ENCODE data around the gene CD48. TPM values are rescaled to one million over a fixed set of nuclear protein-coding genes. Genes with fewer than 3 reads are reported as not detected.

Gene CD48
- total RNA-seq, 1 donor from 2014 or later = not detected

GRCh38 chr1:160637821-160638539, 73.6 kb downstream of the CD48 start:
- Mint-ChIP-seq H3K27me3 (ENCODE audit: unreplicated experiment) (no peaks in the 10 kb centered on the region), H3K9me3 (ENCODE audit: unreplicated experiment) (no peaks in the 10 kb centered on the region), H3K27ac (ENCODE audit: unreplicated experiment) (no peak overlapping the region), H3K4me3 (ENCODE audit: unreplicated experiment) (no peak overlapping the region), H3K4me1 (ENCODE audit: low read depth, unreplicated experiment) (no peaks in the 10 kb centered on the region), H3K36me3 (ENCODE audit: unreplicated experiment) (no peaks in the 10 kb centered on the region)
- TF ChIP-seq CTCF (IDR thresholded peaks at IDR 0.05; ENCODE audit: partially characterized antibody, unreplicated experiment) = no peak
- no peak for DNase-seq

GRCh38 chr1:160637065-160637464, 74.6 kb downstream of the CD48 start:
- DNase-seq = no peak
- Mint-ChIP-seq H3K27me3 (ENCODE audit: unreplicated experiment) (no peaks in the 10 kb centered on the region), H3K4me1 (ENCODE audit: low read depth, unreplicated experiment) (no peaks in the 10 kb centered on the region), H3K4me3 (ENCODE audit: unreplicated experiment) (no peak overlapping the region), H3K9me3 (ENCODE audit: unreplicated experiment) (no peaks in the 10 kb centered on the region), H3K27ac (ENCODE audit: unreplicated experiment) (no peak overlapping the region), H3K36me3 (ENCODE audit: unreplicated experiment) (no peaks in the 10 kb centered on the region)
- no peak for TF ChIP-seq CTCF (IDR thresholded peaks at IDR 0.05; ENCODE audit: partially characterized antibody, unreplicated experiment)

GRCh38 chr1:160636547-160636946, 75.1 kb downstream of the CD48 start:
- no peak overlapping the region for H3K27ac Mint-ChIP-seq (ENCODE audit: unreplicated experiment)
- TF ChIP-seq CTCF (IDR thresholded peaks at IDR 0.05; ENCODE audit: partially characterized antibody, unreplicated experiment) = no peak
- no peaks in the 10 kb centered on the region for H3K36me3 Mint-ChIP-seq (ENCODE audit: unreplicated experiment)
- H3K27me3 Mint-ChIP-seq (ENCODE audit: unreplicated experiment) = no peaks in the 10 kb centered on the region
- H3K9me3 Mint-ChIP-seq (ENCODE audit: unreplicated experiment) = no peaks in the 10 kb centered on the region
- H3K4me1 Mint-ChIP-seq (ENCODE audit: low read depth, unreplicated experiment) = no peaks in the 10 kb centered on the region
- DNase-seq = no peak
- no peak overlapping the region for H3K4me3 Mint-ChIP-seq (ENCODE audit: unreplicated experiment)

GRCh38 chr1:160636076-160636475, 75.5 kb downstream of the CD48 start:
- Mint-ChIP-seq H3K27ac (ENCODE audit: unreplicated experiment) (no peak overlapping the region), H3K27me3 (ENCODE audit: unreplicated experiment) (no peaks in the 10 kb centered on the region), H3K9me3 (ENCODE audit: unreplicated experiment) (no peaks in the 10 kb centered on the region), H3K4me3 (ENCODE audit: unreplicated experiment) (no peak overlapping the region), H3K36me3 (ENCODE audit: unreplicated experiment) (no peaks in the 10 kb centered on the region), H3K4me1 (ENCODE audit: low read depth, unreplicated experiment) (no peaks in the 10 kb centered on the region)
- no peak for TF ChIP-seq CTCF (IDR thresholded peaks at IDR 0.05; ENCODE audit: partially characterized antibody, unreplicated experiment)
- DNase-seq = no peak

Measured in glutamatergic neuron (in vitro differentiated cells).